NCI-H774 (cell line): ENCODE results near the gene PRKD3.

Experiments
- DNase-seq: peaks from one replicate; lab custom pipeline; 2025; lab: John Stamatoyannopoulos, UW

The PRKD3 gene

GRCh38 chr2:37343537-37344434, 19.2 kb upstream of the PRKD3 start:
- DNase-seq = no peak

GRCh38 chr2:37342591-37343220, 18.1 kb upstream of the PRKD3 start:
- DNase-seq = no peak

GRCh38 chr2:37340637-37341036, 16.0 kb upstream of the PRKD3 start:
- DNase-seq = no peak

- no peak for DNase-seq
These were observed 14.3 kb upstream of the PRKD3 start for GRCh38 chr2:37338933-37339332.

- DNase-seq = no peak
These were observed 13.1 kb upstream of the PRKD3 start for GRCh38 chr2:37337620-37338280.

- DNase-seq = no peak
These were observed 11.0 kb upstream of the PRKD3 start for GRCh38 chr2:37335604-37336003.

GRCh38 chr2:37333256-37333655, 8.6 kb upstream of the PRKD3 start:
- DNase-seq = no peak

GRCh38 chr2:37332560-37332959, 7.9 kb upstream of the PRKD3 start:
- no peak for DNase-seq

- DNase-seq = no peak
These were observed 6.0 kb upstream of the PRKD3 start for GRCh38 chr2:37330681-37331080.

GRCh38 chr2:37326866-37327634, 2.4 kb upstream of the PRKD3 start:
- no peak for DNase-seq

GRCh38 chr2:37326285-37326684, 1.7 kb upstream of the PRKD3 start:
- no peak for DNase-seq

- DNase-seq = no peak
These were observed 1.0 kb upstream of the PRKD3 start for GRCh38 chr2:37325625-37326071.

- DNase-seq = no peak
These were observed 172 bp downstream of the PRKD3 start for GRCh38 chr2:37324536-37324785.

GRCh38 chr2:37323781-37324535, 675 bp downstream of the PRKD3 start:
- no peak for DNase-seq

GRCh38 chr2:37323176-37323780, 1.4 kb downstream of the PRKD3 start:
- no peak for DNase-seq

GRCh38 chr2:37322368-37322767, 2.3 kb downstream of the PRKD3 start:
- DNase-seq = no peak

- no peak for DNase-seq
These were observed 3.5 kb downstream of the PRKD3 start for GRCh38 chr2:37321029-37321682.

- DNase-seq = no peak
These were observed 4.7 kb downstream of the PRKD3 start for GRCh38 chr2:37319754-37320609.

GRCh38 chr2:37318401-37318800, 6.2 kb downstream of the PRKD3 start:
- no peak for DNase-seq

GRCh38 chr2:37317746-37318145, 6.9 kb downstream of the PRKD3 start:
- DNase-seq = no peak
